A673 (cell line): ENCODE measurements around the gene ANXA2R.

Experiments
- CTCF ChIP-seq: fragments of 300-800, 200-600 bp; sonication (generic); conservative IDR thresholded peaks from 2 replicates; pipeline ENCODE4 v1.5.1; 2017; ENCODE audit warnings: low read depth, mild to moderate bottlenecking, antibody characterized with exemption, low read length, moderate library complexity, mixed read lengths
- EZH2 ChIP-seq: fragments of 200-600 bp; sonication (generic); IDR thresholded peaks from 2 replicates; pipeline ENCODE4 v1.6.1; 2017; ENCODE audit warnings: borderline replicate concordance, low read depth, mild to moderate bottlenecking, mixed read lengths, antibody characterized with exemption, low read length; ENCODE audit not compliant: poor library complexity, severe bottlenecking

DNA sequence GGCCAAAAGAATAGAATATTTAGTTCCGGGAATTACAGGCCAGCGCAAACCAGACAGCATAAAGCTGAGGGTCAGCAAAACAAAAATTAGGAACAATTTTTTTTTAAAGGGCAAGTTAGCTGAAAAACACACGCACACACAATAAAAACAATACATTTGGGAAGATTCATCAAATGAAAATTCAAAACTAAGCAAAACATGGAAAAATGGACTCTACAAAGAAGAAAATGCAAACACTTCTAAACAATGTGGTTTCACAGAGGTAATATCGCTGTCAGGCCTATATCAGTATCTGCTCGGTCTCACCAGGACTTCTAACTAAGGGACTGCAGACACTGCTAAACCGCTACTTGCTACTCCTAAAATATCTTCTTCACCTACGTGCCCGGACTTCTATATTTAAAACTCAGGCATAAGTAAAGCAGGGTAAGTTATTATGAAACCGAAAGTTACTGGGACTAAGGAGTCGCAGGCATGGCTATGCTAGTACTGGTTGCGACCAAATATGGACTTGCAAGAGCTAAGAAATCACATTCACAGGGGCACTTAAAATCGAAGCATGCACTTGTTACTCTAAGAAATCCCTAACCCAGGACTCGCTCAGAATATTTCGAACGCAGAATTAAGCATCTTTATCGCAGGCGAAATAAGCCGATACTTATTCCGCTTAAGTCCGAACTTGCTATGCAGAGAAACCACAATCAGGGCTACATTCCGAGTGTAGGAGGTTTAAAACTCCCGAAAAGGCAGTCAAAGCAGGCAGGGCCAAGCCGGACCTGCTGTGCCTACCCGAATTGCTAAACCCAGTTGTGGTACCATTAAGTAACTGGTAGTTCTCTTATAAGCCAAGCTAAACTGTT is 2.3 kb downstream of the ANXA2R start:
- no peak for TF ChIP-seq CTCF
- no peak for TF ChIP-seq EZH2
